Glutamatergic neuron (in vitro differentiated cells): ENCODE measurements around the gene LTK. TPM values are rescaled to one million over a fixed set of nuclear protein-coding genes. Genes with fewer than 3 reads are reported as not detected.
"Not testable (repeated sequence)": the region's sequence is repeated elsewhere in the genome, so short reads cannot be mapped to it uniquely, and the experiment has no call there.

Experiments
- DNase-seq: peaks from one replicate; pipeline ENCODE4 v3.0.0; 2022
- H3K27ac Mint-ChIP-seq: one replicate; pipeline ENCODE4 v1.8.0; 2020; ENCODE audit warnings: mild to moderate bottlenecking, mixed read lengths, inconsistent platforms; ENCODE audit not compliant: unreplicated experiment
- H3K27me3 Mint-ChIP-seq: one replicate; pipeline ENCODE4 v1.8.0; 2020; ENCODE audit warnings: mild to moderate bottlenecking, moderate library complexity, mixed read lengths, inconsistent platforms; ENCODE audit not compliant: unreplicated experiment
- H3K36me3 Mint-ChIP-seq: one replicate; pipeline ENCODE4 v1.8.0; 2020; ENCODE audit warnings: mild to moderate bottlenecking, mixed read lengths, inconsistent platforms; ENCODE audit not compliant: unreplicated experiment
- H3K4me1 Mint-ChIP-seq: one replicate; pipeline ENCODE4 v1.8.0; 2020; ENCODE audit warnings: mild to moderate bottlenecking, low read depth, mixed read lengths, inconsistent platforms; ENCODE audit not compliant: unreplicated experiment
- H3K4me3 Mint-ChIP-seq: one replicate; pipeline ENCODE4 v1.8.0; 2020; ENCODE audit warnings: mild to moderate bottlenecking, mixed read lengths, inconsistent platforms; ENCODE audit not compliant: unreplicated experiment
- H3K9me3 Mint-ChIP-seq: one replicate; pipeline ENCODE4 v1.8.0; 2020; ENCODE audit warnings: mild to moderate bottlenecking, moderate library complexity, mixed read lengths, inconsistent platforms; ENCODE audit not compliant: unreplicated experiment
- total RNA-seq: library from RNA; stranded (reverse); fragmentation: NEBNext Ultra II Directional; extraction: Animal tissue kit (Norgen Biotek cat#: 25700); gene quantifications from one replicate; pipeline ENCODE4 v1.2.1, GENCODE V29; 2021; ENCODE audit not compliant: unreplicated experiment
- TF ChIP-seq, protein P1 (sequence below): fragments of 200-600 bp; sonication (generic); IDR thresholded peaks from one replicate; pipeline ENCODE4 v1.5.0; 2021; ENCODE audit not compliant: partially characterized antibody, unreplicated experiment

Gene LTK
- total RNA-seq, 1 donor from 2014 or later, result 3.2 TPM

DNA sequence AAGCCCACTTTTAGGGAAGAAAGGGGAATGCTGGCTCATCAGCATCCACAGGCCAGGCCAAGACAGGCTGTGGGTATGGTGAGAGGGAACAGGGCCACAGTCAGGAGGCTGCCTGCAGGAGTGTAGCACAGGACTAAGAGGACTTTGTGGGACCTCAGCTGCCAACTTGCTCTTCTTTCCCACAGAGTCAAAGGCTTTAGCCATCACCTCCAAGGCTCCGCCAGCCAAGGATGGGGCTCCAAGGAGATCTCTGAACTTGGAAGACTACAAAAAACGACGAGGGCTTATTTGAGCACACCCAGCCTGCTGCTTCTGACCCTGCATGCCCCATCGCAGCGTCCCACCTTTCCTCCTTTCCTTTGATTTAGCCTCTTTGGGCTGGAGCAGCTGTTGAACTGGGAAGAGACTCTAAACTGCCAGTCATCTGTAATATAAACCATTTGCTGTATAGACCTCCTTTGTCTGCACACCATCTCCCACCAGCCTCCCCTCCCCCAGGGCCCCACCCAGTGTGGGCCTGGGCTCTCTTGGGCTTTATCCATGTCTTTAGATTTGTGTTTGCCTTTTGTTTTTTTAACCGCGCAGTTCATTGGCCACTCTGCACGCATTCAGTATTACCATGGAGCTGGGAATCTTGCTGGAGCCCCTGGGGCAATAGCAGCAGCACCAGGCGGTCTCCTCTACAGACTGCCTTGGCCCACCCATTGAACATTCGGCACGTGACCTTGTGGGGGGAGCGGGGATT lies 33.1 kb downstream of the LTK start:
- H3K27ac Mint-ChIP-seq, result no peak overlapping the region
- H3K4me1 Mint-ChIP-seq, result no peaks in the 10 kb centered on the region
- no peak for DNase-seq
- no peak overlapping the region for H3K4me3 Mint-ChIP-seq
- H3K36me3 Mint-ChIP-seq, result peaks cover 14% of the 10 kb centered on the region
- peaks cover 3% of the 10 kb centered on the region for H3K27me3 Mint-ChIP-seq
- peaks cover 1% of the 10 kb centered on the region for H3K9me3 Mint-ChIP-seq
- TF ChIP-seq, protein P1, sequence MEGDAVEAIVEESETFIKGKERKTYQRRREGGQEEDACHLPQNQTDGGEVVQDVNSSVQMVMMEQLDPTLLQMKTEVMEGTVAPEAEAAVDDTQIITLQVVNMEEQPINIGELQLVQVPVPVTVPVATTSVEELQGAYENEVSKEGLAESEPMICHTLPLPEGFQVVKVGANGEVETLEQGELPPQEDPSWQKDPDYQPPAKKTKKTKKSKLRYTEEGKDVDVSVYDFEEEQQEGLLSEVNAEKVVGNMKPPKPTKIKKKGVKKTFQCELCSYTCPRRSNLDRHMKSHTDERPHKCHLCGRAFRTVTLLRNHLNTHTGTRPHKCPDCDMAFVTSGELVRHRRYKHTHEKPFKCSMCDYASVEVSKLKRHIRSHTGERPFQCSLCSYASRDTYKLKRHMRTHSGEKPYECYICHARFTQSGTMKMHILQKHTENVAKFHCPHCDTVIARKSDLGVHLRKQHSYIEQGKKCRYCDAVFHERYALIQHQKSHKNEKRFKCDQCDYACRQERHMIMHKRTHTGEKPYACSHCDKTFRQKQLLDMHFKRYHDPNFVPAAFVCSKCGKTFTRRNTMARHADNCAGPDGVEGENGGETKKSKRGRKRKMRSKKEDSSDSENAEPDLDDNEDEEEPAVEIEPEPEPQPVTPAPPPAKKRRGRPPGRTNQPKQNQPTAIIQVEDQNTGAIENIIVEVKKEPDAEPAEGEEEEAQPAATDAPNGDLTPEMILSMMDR, result no peak

DNA sequence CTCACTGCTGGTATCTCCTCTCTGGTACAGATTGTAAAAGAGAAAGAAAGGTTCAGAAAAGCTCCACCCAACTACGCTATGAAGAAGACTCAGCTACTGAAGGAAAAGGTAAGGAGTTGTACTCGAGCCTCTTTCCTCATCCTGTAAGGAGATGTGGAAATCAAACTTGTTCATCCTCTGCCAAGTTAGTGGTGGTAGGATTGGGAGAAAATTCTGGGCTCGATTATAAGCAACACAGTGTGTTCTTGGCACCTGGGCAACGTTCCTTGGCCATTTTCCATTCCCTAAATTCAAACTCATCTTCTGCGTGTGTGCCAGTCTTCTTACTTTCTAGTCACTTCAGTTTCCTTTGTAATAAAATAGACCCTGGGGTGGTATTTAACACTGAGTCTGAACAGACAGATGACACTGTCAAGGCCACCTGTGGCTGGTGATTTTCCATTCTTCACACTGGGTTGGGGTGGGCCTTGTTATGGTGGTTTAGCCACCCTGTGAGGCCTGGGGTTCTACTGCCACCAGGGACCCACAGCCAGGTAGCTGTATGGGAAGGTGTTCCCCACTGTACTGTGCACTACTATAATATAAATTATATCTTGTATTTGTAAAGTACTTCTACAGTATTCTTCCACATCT lies 37.1 kb downstream of the LTK start:
- TF ChIP-seq, protein P1, result no peak
- Mint-ChIP-seq H3K27ac (no peak overlapping the region), H3K4me3 (no peak overlapping the region), H3K9me3 (peaks cover under 1% of the 10 kb centered on the region), H3K4me1 (no peaks in the 10 kb centered on the region), H3K27me3 (peaks cover 3% of the 10 kb centered on the region), H3K36me3 (peaks cover 5% of the 10 kb centered on the region)
- no peak for DNase-seq

DNA sequence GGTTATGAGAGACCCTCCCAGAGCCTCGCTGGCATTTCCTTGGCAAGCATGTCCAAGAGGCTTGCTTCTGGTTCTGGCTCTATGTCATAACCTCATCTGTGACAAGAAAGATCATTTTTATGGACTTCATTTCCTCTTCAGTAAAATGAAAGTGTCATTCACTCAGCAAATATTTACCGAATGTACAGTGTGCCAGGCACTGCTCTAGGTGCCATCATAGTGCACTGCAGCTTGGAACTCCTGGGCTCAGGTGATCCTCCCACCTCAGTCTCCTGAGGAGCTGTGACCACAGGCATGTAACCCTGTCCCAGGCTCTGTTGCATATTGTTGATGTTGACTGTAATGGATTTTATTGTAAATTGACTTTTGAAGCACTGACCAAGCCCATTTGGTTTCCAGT lies 38.7 kb downstream of the LTK start:
- H3K4me3 Mint-ChIP-seq, result no peak overlapping the region
- peaks cover 7% of the 10 kb centered on the region for H3K36me3 Mint-ChIP-seq
- no peak overlapping the region for H3K27ac Mint-ChIP-seq
- no peaks in the 10 kb centered on the region for H3K4me1 Mint-ChIP-seq
- H3K27me3 Mint-ChIP-seq, result no peaks in the 10 kb centered on the region
- no peak for DNase-seq
- H3K9me3 Mint-ChIP-seq, result no peaks in the 10 kb centered on the region
- TF ChIP-seq, protein P1, result no peak

DNA sequence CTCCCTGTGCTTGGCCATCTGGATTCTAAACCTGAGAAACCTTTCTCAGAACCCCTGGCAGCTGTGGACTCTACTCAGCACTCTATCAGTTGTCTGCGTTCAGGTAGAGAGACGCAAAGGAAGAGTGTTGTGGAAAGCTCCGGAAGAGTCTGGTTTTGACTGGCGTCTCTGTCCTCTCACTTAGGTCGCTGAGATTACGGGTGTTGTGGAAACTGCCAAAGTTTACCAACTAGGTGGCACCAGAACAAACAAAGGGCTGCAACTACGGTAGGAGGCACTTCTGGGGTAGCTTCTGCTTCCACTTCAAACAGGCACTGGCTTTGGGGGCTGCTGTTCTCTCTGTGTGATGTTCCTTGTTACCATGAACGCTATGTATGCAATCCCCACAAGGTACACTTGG lies 39.2 kb downstream of the LTK start:
- Mint-ChIP-seq H3K27me3 (peaks cover 2% of the 10 kb centered on the region), H3K4me3 (no peak overlapping the region), H3K4me1 (no peaks in the 10 kb centered on the region), H3K9me3 (no peaks in the 10 kb centered on the region), H3K36me3 (peaks cover 11% of the 10 kb centered on the region), H3K27ac (no peak overlapping the region)
- TF ChIP-seq, protein P1, result no peak
- DNase-seq, result no peak

DNA sequence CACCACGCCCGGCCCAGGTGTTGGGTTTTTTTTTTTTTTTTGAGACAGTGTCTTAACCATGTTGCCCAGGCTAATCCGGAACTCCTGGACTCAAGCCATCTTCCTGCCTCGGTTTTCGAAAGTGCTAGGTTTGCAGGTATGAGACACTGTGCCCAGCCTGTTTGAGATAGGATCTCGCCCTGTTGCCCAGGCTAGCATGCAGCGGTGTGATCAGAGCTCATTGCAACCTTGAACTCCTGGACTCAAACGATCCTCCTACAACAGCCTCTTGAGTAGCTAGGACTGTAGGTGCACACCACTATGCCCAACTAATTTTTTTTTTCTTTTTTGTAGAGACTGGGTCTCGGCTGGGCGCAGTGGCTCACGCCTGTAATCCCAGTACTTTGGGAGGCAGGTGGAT lies 40.2 kb downstream of the LTK start:
- H3K4me1 Mint-ChIP-seq, result no peaks in the 10 kb centered on the region
- H3K27me3 Mint-ChIP-seq, result peaks cover 2% of the 10 kb centered on the region
- H3K9me3 Mint-ChIP-seq, result no peaks in the 10 kb centered on the region
- no peak overlapping the region for H3K4me3 Mint-ChIP-seq
- no peak overlapping the region for H3K27ac Mint-ChIP-seq
- TF ChIP-seq, protein P1, result no peak
- H3K36me3 Mint-ChIP-seq, result peaks cover 11% of the 10 kb centered on the region
- no peak for DNase-seq

DNA sequence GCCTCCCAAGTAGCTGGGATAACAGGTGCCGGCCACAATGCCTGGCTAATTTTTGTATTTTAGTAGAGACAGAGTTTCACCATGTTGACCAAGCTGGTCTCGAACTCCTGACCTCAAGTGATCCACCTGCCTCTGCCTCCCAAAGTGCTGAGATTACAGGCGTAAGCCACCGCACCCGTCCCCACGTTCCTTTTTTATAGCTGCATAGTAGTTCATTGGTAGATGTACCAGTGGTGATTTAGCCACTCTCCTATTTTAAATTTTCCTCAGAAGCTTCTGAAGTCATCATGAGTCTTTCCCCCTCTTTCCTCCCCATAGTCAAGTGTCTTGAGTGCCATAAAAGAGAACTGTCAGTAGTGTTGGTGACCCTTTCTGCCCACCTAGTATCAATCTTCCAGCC lies 44.0 kb downstream of the LTK start:
- H3K27me3 Mint-ChIP-seq, H3K27ac Mint-ChIP-seq, H3K36me3 Mint-ChIP-seq, H3K4me3 Mint-ChIP-seq, H3K4me1 Mint-ChIP-seq, H3K9me3 Mint-ChIP-seq, DNase-seq: not testable (repeated sequence)
